HG03108 (cell line): ENCODE data around the gene OR10A5.
"Not testable (repeated sequence)": the region's sequence is repeated elsewhere in the genome, so short reads cannot be mapped to it uniquely, and the experiment has no call there.

Source experiments
- ATAC-seq: cut with Tn5 transposase; IDR thresholded peaks from one replicate; pipeline ENCODE4 v1.9.1; 2021; ENCODE audit warnings: moderate library complexity; ENCODE audit not compliant: unreplicated experiment

The OR10A5 gene

GRCh38 chr11:6875761-6876160, 30.3 kb downstream of the OR10A5 start:
- ATAC-seq: no peak

- ATAC-seq: no peak
Measured at GRCh38 chr11:6876325-6876724, 30.8 kb downstream of the OR10A5 start, which contains the start of gene OR10A4. Gene OR10A4 (plus strand): TSS chr11:6876625. CDS start chr11:6876648, 23 bp downstream.

- no peak for ATAC-seq
Measured at GRCh38 chr11:6876914-6877313, 31.4 kb downstream of the OR10A5 start.

GRCh38 chr11:6882751-6883150, 37.3 kb downstream of the OR10A5 start:
- no peak for ATAC-seq

- not testable (repeated sequence) for ATAC-seq
Measured at GRCh38 chr11:6887711-6888110, 42.2 kb downstream of the OR10A5 start.

GRCh38 chr11:6888830-6889229, 43.3 kb downstream of the OR10A5 start:
- ATAC-seq: no peak

GRCh38 chr11:6889835-6890234, 44.4 kb downstream of the OR10A5 start:
- ATAC-seq: no peak

- no peak for ATAC-seq
Measured at GRCh38 chr11:6892400-6892799, 46.9 kb downstream of the OR10A5 start, which contains the start of gene OR2D2. Gene OR2D2 (minus strand): TSS chr11:6892500. CDS start chr11:6892500, 0 bp downstream.

- no peak for ATAC-seq
Measured at GRCh38 chr11:6894097-6894496, 48.6 kb downstream of the OR10A5 start.

- peak; percentile 93 for ATAC-seq
Measured at GRCh38 chr11:6895010-6895409, 49.5 kb downstream of the OR10A5 start.
